Loucy (cell line): ENCODE results near the gene NR2F2.

Experiments
- H2AFZ ChIP-seq: fragments of 200-600 bp; sonication (generic); 2 replicates; pipeline ENCODE4 v1.6.0; 2016; ENCODE audit warnings: antibody characterized with exemption, mild to moderate bottlenecking, low read length, moderate library complexity
- H3F3A ChIP-seq: fragments of 200-600 bp; 2 replicates; pipeline ENCODE4 v1.6.0; 2016; ENCODE audit warnings: antibody characterized with exemption, low read depth, mild to moderate bottlenecking
- H3K27me3 ChIP-seq: fragments of 200-600 bp; sonication (generic); 2 replicates; pipeline ENCODE4 v1.6.1; 2014; ENCODE audit warnings: low read length, mild to moderate bottlenecking; ENCODE audit not compliant: insufficient read depth, poor library complexity, severe bottlenecking
- H3K36me3 ChIP-seq: fragments of 200-600 bp; sonication (generic); 2 replicates; pipeline ENCODE4 v1.6.1; 2016; ENCODE audit warnings: low read length; ENCODE audit not compliant: insufficient read depth
- H3K4me1 ChIP-seq: fragments of 200-600 bp; sonication (generic); 2 replicates; pipeline ENCODE4 v1.5.1; 2014; ENCODE audit warnings: low read length, mild to moderate bottlenecking; ENCODE audit not compliant: insufficient read depth, poor library complexity, severe bottlenecking
- H3K4me2 ChIP-seq: fragments of 200-600 bp; sonication (generic); 2 replicates; pipeline ENCODE4 v1.6.0; 2014; ENCODE audit warnings: antibody characterized with exemption, low read length, low read depth, mild to moderate bottlenecking; ENCODE audit not compliant: poor library complexity, severe bottlenecking
- H3K4me3 ChIP-seq: fragments of 200-600 bp; sonication (generic); 2 replicates; pipeline ENCODE4 v1.5.1; 2014; ENCODE audit warnings: low read length, mild to moderate bottlenecking, mixed read lengths; ENCODE audit not compliant: poor library complexity, severe bottlenecking
- H3K79me2 ChIP-seq: fragments of 200-600 bp; sonication (generic); 2 replicates; pipeline ENCODE4 v1.6.1; 2014; ENCODE audit warnings: low read length; ENCODE audit not compliant: insufficient read depth
- H3K9ac ChIP-seq: fragments of 200-600 bp; sonication (generic); 2 replicates; pipeline ENCODE4 v1.6.0; 2014; ENCODE audit warnings: mild to moderate bottlenecking, low read depth, low read length, moderate library complexity; ENCODE audit not compliant: poor library complexity, severe bottlenecking
- H3K9me2 ChIP-seq: fragments of 200-600 bp; sonication (generic); replicated peaks from 2 replicates; pipeline ENCODE4 v1.6.1; 2016; ENCODE audit warnings: low read depth, low read length, mixed read lengths
- H3K9me3 ChIP-seq: fragments of 200-600 bp; sonication (generic); 2 replicates; pipeline ENCODE4 v1.6.1; 2014; ENCODE audit warnings: mild to moderate bottlenecking, antibody characterized with exemption, low read length, low read depth; ENCODE audit not compliant: insufficient read depth
- H4K20me1 ChIP-seq: fragments of 200-600 bp; sonication (generic); 2 replicates; pipeline ENCODE4 v1.6.0; 2014; ENCODE audit warnings: antibody characterized with exemption, low read length, mild to moderate bottlenecking; ENCODE audit not compliant: insufficient read depth, poor library complexity, severe bottlenecking
- EZH2phosphoT487 ChIP-seq: fragments of 200-600 bp; IDR thresholded peaks from 2 replicates; pipeline ENCODE4 v1.6.1; 2018; ENCODE audit warnings: antibody characterized with exemption, mild to moderate bottlenecking, moderate library complexity, borderline replicate concordance
- TF ChIP-seq, protein P1 (sequence below): fragments of 200-600 bp; sonication (generic); conservative IDR thresholded peaks from 2 replicates; pipeline ENCODE4 v1.5.1; 2014; ENCODE audit warnings: mild to moderate bottlenecking, antibody characterized with exemption, low read length

Gene NR2F2

DNA sequence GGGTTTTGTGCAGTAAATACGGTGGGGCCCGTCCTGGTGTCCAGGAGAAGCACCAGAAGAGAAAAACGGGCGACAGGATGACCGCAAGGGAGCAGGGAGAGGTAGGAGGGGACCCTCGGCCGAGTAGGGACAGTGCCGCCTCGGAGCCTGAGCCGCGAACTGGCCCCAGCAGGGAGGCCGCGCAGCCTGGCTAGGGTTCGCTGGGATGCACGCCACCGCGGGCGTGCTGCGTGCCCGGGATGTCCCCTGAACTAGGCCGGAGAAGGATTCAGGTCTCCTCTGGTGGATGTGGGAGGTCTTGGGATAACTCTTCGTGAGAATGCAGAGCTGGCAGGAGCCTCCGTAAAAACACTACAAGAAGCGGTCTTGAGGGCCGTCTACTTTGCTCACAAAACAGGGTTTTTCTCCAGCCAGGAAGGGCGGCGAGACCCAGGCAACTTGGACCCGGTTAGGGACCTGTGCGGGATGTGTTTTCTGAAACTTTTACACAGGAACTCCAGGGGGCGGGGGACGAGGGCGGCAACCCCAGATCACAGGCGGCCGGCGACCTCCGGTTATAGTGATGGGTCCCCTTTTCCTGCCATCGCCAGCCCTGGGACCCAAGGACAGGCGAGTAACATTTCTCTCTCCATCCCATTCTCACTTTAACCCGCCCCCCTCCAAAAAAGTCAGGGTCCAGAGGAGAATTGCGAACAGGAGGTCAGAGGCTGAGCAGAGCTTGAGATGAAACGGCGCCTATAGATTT is 35.5 kb downstream of the NR2F2 start:
- no peak overlapping the region for H2AFZ ChIP-seq
- no peaks in the 10 kb centered on the region for H3K9me2 ChIP-seq
- no peaks in the 10 kb centered on the region for H3K79me2 ChIP-seq
- no peak overlapping the region for H3K4me3 ChIP-seq
- H3F3A ChIP-seq, result no peaks in the 10 kb centered on the region
- no peaks in the 10 kb centered on the region for H4K20me1 ChIP-seq
- H3K4me1 ChIP-seq, result no peaks in the 10 kb centered on the region
- TF ChIP-seq EZH2phosphoT487, result no peak
- TF ChIP-seq, protein P1, sequence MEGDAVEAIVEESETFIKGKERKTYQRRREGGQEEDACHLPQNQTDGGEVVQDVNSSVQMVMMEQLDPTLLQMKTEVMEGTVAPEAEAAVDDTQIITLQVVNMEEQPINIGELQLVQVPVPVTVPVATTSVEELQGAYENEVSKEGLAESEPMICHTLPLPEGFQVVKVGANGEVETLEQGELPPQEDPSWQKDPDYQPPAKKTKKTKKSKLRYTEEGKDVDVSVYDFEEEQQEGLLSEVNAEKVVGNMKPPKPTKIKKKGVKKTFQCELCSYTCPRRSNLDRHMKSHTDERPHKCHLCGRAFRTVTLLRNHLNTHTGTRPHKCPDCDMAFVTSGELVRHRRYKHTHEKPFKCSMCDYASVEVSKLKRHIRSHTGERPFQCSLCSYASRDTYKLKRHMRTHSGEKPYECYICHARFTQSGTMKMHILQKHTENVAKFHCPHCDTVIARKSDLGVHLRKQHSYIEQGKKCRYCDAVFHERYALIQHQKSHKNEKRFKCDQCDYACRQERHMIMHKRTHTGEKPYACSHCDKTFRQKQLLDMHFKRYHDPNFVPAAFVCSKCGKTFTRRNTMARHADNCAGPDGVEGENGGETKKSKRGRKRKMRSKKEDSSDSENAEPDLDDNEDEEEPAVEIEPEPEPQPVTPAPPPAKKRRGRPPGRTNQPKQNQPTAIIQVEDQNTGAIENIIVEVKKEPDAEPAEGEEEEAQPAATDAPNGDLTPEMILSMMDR, result no peak
- H3K36me3 ChIP-seq, result no peaks in the 10 kb centered on the region
- H3K9ac ChIP-seq, result no peak overlapping the region
- no peaks in the 10 kb centered on the region for H3K27me3 ChIP-seq
- no peak overlapping the region for H3K4me2 ChIP-seq
- H3K9me3 ChIP-seq, result no peaks in the 10 kb centered on the region

DNA sequence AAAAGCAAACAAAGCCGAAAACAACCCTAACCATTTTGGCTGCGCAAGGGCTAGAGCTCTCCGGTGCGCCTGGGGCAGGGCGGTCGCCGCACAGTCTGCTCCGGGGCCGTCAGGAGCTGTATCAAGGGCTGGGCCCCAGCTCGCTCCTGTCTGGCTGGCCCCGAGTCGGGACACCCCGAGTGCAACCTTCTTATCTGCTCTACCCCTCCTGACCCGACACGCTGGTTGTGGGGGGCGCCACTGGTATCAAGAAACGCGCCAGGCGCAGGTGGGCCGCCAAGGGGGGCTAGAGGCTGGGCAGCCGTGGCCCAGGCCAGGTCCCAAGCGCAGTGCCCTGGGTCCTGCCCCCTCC is 36.0 kb downstream of the NR2F2 start:
- Histone ChIP-seq H3K36me3 (no peaks in the 10 kb centered on the region), H3F3A (no peaks in the 10 kb centered on the region), H2AFZ (no peak overlapping the region), H3K79me2 (no peaks in the 10 kb centered on the region), H3K9ac (no peak overlapping the region), H4K20me1 (no peaks in the 10 kb centered on the region), H3K9me2 (no peaks in the 10 kb centered on the region), H3K4me1 (no peaks in the 10 kb centered on the region), H3K9me3 (no peaks in the 10 kb centered on the region), H3K4me2 (no peak overlapping the region), H3K4me3 (no peak overlapping the region), H3K27me3 (no peaks in the 10 kb centered on the region)
- TF ChIP-seq, protein P1, result no peak
- TF ChIP-seq EZH2phosphoT487, result no peak

DNA sequence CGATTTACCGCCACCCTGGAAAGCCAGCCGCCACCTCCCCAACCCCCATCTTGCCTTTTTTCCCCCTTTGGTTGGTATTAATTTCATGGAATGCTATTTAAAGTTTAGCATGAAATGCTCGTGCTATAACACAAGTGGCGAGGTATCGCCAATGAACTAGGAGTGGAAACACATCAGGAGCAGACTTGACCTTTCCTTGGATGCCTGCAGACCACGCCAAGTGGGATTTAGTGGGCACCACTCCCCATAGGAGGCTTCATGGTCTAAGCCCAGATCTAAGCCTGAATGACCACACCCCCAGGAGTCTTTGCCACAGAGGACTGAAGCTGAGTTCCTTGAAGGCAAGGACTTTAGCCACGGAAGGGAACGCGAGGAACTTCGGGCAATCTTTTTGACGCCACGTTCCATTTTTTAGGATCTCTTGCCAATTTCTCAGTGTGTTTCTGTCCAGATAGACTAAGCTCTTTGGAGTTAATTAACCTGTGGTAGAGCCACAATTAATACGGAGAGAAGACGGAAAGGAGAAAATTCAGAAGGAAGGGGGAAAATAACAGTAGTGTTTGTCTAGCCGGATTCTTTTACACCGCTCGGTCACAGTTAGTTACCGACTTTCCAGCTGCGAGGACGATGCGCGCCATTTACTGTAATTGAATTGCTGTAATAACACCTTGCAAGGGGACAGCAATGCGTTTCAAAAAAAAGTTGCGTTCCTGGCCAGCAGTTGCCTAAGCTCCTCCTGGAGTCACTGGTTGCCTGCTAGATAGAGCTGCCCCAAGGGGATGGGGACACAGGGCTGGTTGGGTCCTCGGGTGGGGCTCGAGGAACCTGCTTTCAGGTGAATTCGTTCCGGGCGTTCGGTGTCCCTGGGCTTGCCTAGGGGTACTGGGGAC is 37.1 kb downstream of the NR2F2 start:
- Histone ChIP-seq H3K9ac (no peak overlapping the region), H3K27me3 (no peaks in the 10 kb centered on the region), H3K79me2 (no peaks in the 10 kb centered on the region), H3K36me3 (no peaks in the 10 kb centered on the region), H2AFZ (no peak overlapping the region), H3K4me3 (no peak overlapping the region), H3F3A (no peaks in the 10 kb centered on the region), H3K9me2 (no peaks in the 10 kb centered on the region), H3K4me2 (no peak overlapping the region), H3K4me1 (no peaks in the 10 kb centered on the region), H3K9me3 (no peaks in the 10 kb centered on the region), H4K20me1 (no peaks in the 10 kb centered on the region)
- TF ChIP-seq, protein P1, result no peak
- TF ChIP-seq EZH2phosphoT487, result no peak
